ENCODE data around the gene GRM4.

The GRM4 gene

GRCh38 chr6:34142061-34142998, 3.6 kb downstream of the GRM4 start:
- no peak for DNase-seq (ENCODE audit: low spot score)

GRCh38 chr6:34140075-34140474, 5.8 kb downstream of the GRM4 start:
- DNase-seq (ENCODE audit: low spot score) = no peak

GRCh38 chr6:34138914-34139510, 6.9 kb downstream of the GRM4 start:
- no peak for DNase-seq (ENCODE audit: low spot score)

- no peak for DNase-seq (ENCODE audit: low spot score)
Measured at GRCh38 chr6:34138191-34138590, 7.7 kb downstream of the GRM4 start.

- DNase-seq (ENCODE audit: low spot score) = no peak
Measured at GRCh38 chr6:34135541-34135940, 10.3 kb downstream of the GRM4 start.

- peak; percentile 66 for DNase-seq (ENCODE audit: low spot score)
Measured at GRCh38 chr6:34132486-34133185, 13.3 kb downstream of the GRM4 start.

GRCh38 chr6:34131326-34132290, 14.3 kb downstream of the GRM4 start:
- DNase-seq (ENCODE audit: low spot score) = no peak

GRCh38 chr6:34130862-34131261, 15.0 kb downstream of the GRM4 start:
- DNase-seq (ENCODE audit: low spot score) = no peak

- DNase-seq (ENCODE audit: low spot score) = no peak
Measured at GRCh38 chr6:34129753-34130152, 16.1 kb downstream of the GRM4 start.

- DNase-seq (ENCODE audit: low spot score) = no peak
Measured at GRCh38 chr6:34128045-34128444, 17.8 kb downstream of the GRM4 start.

GRCh38 chr6:34126419-34126818, 19.5 kb downstream of the GRM4 start:
- no peak for DNase-seq (ENCODE audit: low spot score)

- no peak for DNase-seq (ENCODE audit: low spot score)
Measured at GRCh38 chr6:34125939-34126338, 19.9 kb downstream of the GRM4 start.

- no peak for DNase-seq (ENCODE audit: low spot score)
Measured at GRCh38 chr6:34120953-34121675, 24.8 kb downstream of the GRM4 start.

- DNase-seq (ENCODE audit: low spot score) = no peak
Measured at GRCh38 chr6:34115915-34116314, 30.0 kb downstream of the GRM4 start.

- peak; percentile 60 for DNase-seq (ENCODE audit: low spot score)
Measured at GRCh38 chr6:34115403-34115795, 30.5 kb downstream of the GRM4 start.

- no peak for DNase-seq (ENCODE audit: low spot score)
Measured at GRCh38 chr6:34114695-34115402, 31.0 kb downstream of the GRM4 start.

GRCh38 chr6:34113532-34113931, 32.4 kb downstream of the GRM4 start:
- no peak for DNase-seq (ENCODE audit: low spot score)

- DNase-seq (ENCODE audit: low spot score) = no peak
Measured at GRCh38 chr6:34112126-34112525, 33.8 kb downstream of the GRM4 start.

- DNase-seq (ENCODE audit: low spot score) = no peak
Measured at GRCh38 chr6:34110610-34111009, 35.3 kb downstream of the GRM4 start.

GRCh38 chr6:34108176-34108575, 37.7 kb downstream of the GRM4 start:
- DNase-seq (ENCODE audit: low spot score) = no peak

Measured in HuH-7 (cell line).